Measurements from ENCODE around the gene COX19. TPM values are rescaled to one million over a fixed set of nuclear protein-coding genes. Genes with fewer than 3 reads are reported as not detected.
A peak's percentile ranks its signal among the peaks of the same experiment; 100 is the strongest.

The COX19 gene
- total RNA-seq, 4 donors from 2014 or later: 6.3 to 13.3 (median 9.7) TPM

- 38% methylated on average over 7 of the region's 7 CpGs for WGBS
- intact Hi-C loops (cut with DNase I): no loop called here
- peak overlapping the region; percentile 88 to 99 (median 97) for H3K4me3 ChIP-seq
- peaks cover 32 to 55% (median 48%) of the 10 kb centered on the region in 4 donors for H3K4me1 ChIP-seq
- TF ChIP-seq POLR2A (IDR thresholded peaks at IDR 0.05; ENCODE audit: low read depth) (no peak), POLR2AphosphoS5 (IDR thresholded peaks at IDR 0.05) (no peak), EP300 (IDR thresholded peaks at IDR 0.05) (no peak), CTCF (IDR thresholded peaks at IDR 0.05) (no peak)
- DNase-seq (ENCODE audit: extremely low spot score): no peak
- no peaks in the 10 kb centered on the region for H3K9me3 ChIP-seq
- no peaks in the 10 kb centered on the region for H3K27me3 ChIP-seq
- H3K36me3 ChIP-seq: peaks cover 30 to 44% (median 40%) of the 10 kb centered on the region in 4 donors
- no peak overlapping the region for H3K27ac ChIP-seq (replicated peaks in 1 of 4)
These were observed 1.2 kb downstream of the COX19 start for GRCh38 chr7:974172-974571.

DNA sequence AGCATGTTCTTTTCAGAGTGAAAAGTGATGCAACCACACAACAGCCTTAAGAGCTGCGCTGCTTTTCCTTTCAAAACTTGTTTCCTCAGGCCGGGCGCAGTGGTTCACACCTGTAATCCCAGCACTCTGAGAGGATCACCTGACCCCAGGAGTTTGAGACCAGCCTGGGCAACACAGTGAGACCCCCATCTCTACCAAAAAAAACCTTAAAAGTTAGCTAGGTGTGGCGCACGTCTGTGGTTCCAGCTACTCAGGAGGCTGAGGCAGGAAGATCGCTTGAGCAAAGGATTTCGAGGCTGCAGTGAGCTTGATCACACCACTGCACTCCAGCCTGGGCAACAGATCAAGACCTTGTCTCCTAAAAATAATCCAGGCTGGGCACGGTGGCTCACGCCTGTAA is 2.0 kb downstream of the COX19 start:
- H3K4me3 ChIP-seq: peak overlapping the region in 1 of 4 donors; percentile 96
- H3K27me3 ChIP-seq: no peaks in the 10 kb centered on the region
- no peak for DNase-seq (ENCODE audit: extremely low spot score)
- TF ChIP-seq POLR2A (IDR thresholded peaks at IDR 0.05; ENCODE audit: low read depth) (no peak), EP300 (IDR thresholded peaks at IDR 0.05) (no peak), CTCF (IDR thresholded peaks at IDR 0.05) (no peak), POLR2AphosphoS5 (IDR thresholded peaks at IDR 0.05) (no peak)
- H3K4me1 ChIP-seq: peaks cover 32 to 55% (median 48%) of the 10 kb centered on the region in 4 donors
- H3K27ac ChIP-seq (replicated peaks in 1 of 4): no peak overlapping the region
- no peaks in the 10 kb centered on the region for H3K9me3 ChIP-seq
- 94% methylated on average over 9 of the region's 9 CpGs for WGBS
- intact Hi-C loops (cut with DNase I): no loop called here
- H3K36me3 ChIP-seq: peaks cover 39 to 53% (median 48%) of the 10 kb centered on the region in 4 donors

GRCh38 chr7:972676-973309 is 2.6 kb downstream of the COX19 start:
- intact Hi-C loops (cut with DNase I): no loop called here
- Histone ChIP-seq H3K9me3 (no peaks in the 10 kb centered on the region), H3K36me3 (peaks cover 44 to 58% (median 53%) of the 10 kb centered on the region in 4 donors), H3K4me3 (no peak overlapping the region), H3K27ac (replicated peaks in 1 of 4) (no peak overlapping the region), H3K4me1 (peaks cover 32 to 55% (median 48%) of the 10 kb centered on the region in 4 donors), H3K27me3 (no peaks in the 10 kb centered on the region)
- no peak for TF ChIP-seq EP300 (IDR thresholded peaks at IDR 0.05)
- no peak for TF ChIP-seq POLR2A (IDR thresholded peaks at IDR 0.05; ENCODE audit: low read depth)
- no peak for TF ChIP-seq CTCF (IDR thresholded peaks at IDR 0.05)
- TF ChIP-seq POLR2AphosphoS5 (IDR thresholded peaks at IDR 0.05): no peak
- no peak for DNase-seq (ENCODE audit: extremely low spot score)
- WGBS: 75% methylated on average over 10 of the region's 10 CpGs

- peaks cover 32 to 55% (median 48%) of the 10 kb centered on the region in 4 donors for H3K4me1 ChIP-seq
- TF ChIP-seq POLR2A (IDR thresholded peaks at IDR 0.05; ENCODE audit: low read depth) (no peak), POLR2AphosphoS5 (IDR thresholded peaks at IDR 0.05) (no peak), CTCF (IDR thresholded peaks at IDR 0.05) (no peak), EP300 (IDR thresholded peaks at IDR 0.05) (no peak)
- H3K36me3 ChIP-seq: peaks cover 51 to 65% (median 60%) of the 10 kb centered on the region in 4 donors
These were observed 3.2 kb downstream of the COX19 start for GRCh38 chr7:972110-972509.

More at GRCh38 chr7:972110-972509, 3.2 kb downstream of the COX19 start:
- no peak for DNase-seq (ENCODE audit: extremely low spot score)
- no peak overlapping the region for H3K27ac ChIP-seq (replicated peaks in 1 of 4)
- no peaks in the 10 kb centered on the region for H3K9me3 ChIP-seq
- intact Hi-C loops (cut with DNase I): no loop called here
- WGBS: 92% methylated on average over 12 of the region's 12 CpGs
- no peaks in the 10 kb centered on the region for H3K27me3 ChIP-seq
- H3K4me3 ChIP-seq: no peak overlapping the region
